CMK (cell line): Measurements from ENCODE around the gene USP2.

Experiments
- DNase-seq: peaks from one replicate; pipeline ENCODE4 v3.0.0-alpha.2; 2010; ENCODE audit warnings: low read depth

Gene USP2

DNA sequence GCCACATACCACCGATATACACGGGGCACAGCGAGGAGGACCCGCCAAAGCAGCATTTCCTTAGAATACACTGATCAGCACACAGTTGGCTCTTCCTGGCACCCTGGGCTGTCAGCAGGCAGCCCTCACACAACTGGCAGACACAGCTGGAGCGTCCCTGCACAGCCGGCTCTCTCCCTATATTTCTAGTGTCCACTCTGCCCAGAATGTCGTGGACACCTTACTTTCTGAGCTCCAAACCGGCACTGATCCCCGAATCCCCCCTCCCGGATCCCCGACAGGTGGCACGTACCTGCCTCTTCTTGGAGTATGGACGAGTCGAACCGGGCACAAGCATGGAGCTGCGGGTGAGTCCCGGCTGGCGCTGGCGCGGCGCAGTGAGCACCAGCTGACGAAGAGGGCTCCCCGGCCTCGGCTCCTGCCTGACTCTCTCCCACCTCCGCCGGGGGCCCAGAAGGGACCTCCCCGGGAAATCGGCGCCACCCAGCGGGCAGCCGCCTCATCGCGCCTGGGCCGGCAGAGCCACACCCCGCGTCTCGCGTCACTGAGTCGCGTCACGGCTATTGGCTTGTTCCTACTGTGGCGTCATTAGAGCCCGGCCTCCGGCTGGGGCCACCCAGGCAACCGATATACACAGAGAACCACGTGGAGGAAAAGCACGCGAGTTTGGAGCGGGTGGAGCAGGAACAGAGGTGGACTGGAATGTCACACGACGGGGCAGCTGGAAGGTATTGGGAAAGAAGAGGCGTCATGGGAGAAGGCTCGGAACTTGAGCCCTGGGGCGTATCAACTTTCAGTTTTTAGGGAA is at the start of gene USP2:
Gene USP2, minus strand, starts transcription at position 510 of the 808 bp plus-strand sequence. CDS start 8,210 bp downstream, outside the sequence.
- peak; percentile 77 for DNase-seq

DNA sequence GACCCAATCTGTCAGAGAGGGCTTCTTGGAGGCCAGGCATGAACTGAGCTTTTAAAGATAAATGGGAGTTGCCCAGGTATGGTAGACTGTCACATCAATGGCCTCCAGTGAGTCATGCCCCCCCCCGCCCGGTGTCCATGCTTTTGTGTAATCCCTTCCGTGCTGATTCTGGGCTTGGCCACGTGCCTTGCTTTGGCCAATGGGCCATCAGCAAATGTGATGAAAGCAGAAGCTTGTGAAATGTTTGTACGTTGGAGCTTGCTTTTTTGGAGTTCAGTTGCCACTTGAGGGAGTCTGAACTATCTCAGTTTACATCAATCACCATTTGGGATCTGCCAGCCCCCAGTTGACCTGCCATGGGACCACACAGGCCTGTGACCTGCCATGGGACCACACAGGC is 45.8 kb upstream of the USP2 start:
- DNase-seq, result no peak

- no peak for DNase-seq
Observed at GRCh38 chr11:119426142-119426541, 44.7 kb upstream of the USP2 start.

GRCh38 chr11:119424775-119425174 is 43.3 kb upstream of the USP2 start:
- no peak for DNase-seq

DNA sequence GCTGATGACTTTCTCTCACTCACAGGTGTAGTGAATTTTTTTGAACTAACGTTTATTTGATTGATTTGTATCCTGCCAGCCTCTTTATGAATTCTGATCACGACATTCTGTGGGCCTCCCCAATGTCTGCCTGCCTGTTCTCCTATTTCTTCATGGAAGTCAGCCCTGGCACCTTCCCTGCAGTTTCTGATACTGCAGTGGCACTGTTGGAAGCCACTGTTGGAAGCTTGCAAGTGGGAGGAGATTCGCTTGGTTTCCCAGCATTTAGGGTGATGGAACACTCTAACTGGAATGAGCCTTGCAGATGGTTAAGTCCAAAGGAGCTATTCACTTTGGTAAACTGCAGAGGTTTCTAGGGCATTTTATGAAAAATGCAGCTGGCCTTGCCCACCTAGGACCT is 42.8 kb upstream of the USP2 start:
- DNase-seq, result no peak

- DNase-seq, result no peak
Observed at GRCh38 chr11:119423509-119424254, 42.2 kb upstream of the USP2 start.

DNA sequence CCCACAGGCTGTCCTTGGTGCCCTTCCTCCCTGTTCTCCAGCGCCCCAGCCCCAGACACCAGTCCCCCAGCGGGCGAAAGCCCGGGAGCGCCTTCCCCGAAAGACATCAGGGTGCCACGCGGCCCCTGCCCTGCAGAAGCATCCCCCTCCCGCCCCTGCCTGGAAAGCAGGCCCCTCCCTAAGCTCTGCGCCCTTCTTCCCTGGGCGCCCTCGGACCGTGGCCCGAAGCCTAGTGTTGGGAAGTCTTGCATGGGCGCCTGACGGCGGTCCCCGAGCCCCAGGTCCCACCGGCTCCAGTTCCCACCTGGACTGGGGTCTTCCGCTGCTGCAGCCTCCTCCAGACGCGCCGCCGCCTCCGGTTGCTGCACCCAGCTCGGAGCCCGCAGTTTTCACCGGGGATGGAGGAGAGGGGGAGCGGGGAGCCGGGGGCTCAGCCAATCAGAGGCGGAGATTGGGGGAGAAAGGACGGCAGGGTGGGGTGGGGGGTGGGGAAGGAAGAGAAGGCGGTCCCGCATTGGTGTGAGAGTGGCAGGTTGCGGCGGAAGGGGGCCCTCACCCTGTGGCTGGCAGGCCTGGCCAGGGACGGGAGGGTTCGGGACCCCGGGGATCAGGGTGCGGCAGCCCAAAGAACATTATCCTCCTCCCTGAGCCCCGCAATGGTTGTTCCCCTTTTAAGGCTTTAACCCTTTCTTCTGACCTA is 41.5 kb upstream of the USP2 start, which contains the start of gene THY1:
Gene THY1, minus strand, starts transcription at position 364 of the 700 bp plus-strand sequence. CDS start 2,267 bp downstream, outside the sequence.
- DNase-seq, result no peak

DNA sequence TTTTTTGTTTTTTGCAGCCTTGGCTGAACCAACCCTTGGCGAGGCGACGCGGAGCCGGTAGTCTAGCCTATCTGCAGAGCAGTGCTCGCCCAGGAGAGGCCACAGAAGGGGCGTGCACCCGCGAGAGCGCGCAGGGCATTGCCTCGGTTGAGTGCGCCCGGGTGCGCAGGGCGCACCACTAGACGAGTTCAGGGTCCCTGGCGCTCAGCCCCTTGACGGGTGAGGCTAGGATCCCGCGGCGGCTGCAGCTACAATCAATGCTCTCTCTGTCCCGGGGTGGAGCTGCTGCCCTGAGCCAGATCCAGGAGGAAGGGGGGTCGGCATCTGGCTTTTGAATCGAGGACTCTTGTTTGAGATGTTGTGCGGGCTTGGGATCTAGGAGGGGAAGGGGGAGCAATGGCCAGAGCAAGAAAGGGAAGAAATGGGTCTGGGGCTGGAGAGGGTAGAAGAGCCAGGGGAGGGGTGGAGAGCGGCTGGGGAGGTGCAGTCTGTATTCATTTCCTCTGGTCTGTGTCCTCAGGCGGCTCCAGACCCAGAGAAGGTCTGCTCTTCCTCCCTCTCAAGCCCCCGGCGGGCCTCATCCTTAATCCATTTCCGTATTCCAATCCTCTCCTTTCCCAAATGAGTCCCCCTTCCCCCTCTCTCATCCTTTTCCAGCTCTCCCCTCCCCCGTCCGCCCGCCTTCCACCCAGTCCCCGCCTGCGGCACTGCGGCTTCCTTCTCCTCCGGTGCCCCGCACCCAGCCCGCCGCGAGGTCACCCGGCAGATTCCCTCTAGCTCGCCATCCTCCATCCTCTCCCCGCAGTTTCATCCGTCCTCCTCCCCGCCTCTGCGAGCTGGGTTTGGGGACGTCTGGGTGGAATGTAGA is 40.7 kb upstream of the USP2 start:
- no peak for DNase-seq

DNA sequence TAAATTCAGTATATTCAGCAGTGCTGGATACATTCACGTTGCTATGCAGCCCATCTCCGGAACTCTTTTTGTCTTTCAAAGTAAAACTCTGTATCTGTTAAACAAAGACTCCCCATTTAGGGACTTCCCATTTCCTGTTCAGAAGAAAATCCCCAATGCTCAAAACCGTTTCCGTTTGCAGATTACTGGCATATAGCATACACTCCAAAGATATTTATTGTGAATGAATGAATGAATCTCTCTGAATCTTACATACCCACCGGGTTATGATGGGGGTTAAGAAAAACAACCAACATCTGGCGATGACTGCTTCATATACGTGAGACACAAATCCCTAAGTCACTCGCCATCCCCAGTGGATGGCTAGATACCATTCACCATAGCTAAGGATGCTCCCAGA is 39.9 kb upstream of the USP2 start:
- no peak for DNase-seq

- DNase-seq, result no peak
Observed at GRCh38 chr11:119420631-119421030, 39.1 kb upstream of the USP2 start.

GRCh38 chr11:119419834-119420492 is 38.5 kb upstream of the USP2 start:
- no peak for DNase-seq

GRCh38 chr11:119419246-119419645 is 37.8 kb upstream of the USP2 start:
- no peak for DNase-seq

DNA sequence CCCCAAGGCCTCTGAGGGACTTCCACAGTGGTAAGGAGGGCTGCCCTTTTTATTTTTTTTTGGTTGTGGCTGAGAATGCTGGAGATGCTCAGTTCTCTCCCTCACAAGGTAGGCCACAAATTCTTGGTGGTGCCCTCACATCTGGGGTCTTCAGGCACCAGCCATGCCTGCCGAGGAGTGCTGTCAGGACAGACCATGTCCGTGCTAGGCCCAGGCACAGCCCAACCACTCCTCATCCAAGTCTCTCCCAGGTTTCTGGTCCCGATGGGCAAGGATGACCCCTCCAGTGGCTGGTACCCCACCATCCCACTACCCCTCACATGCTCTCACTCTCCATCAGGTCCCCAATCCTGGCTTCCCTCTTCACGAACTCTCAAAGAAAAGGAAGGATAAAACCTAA is 37.3 kb upstream of the USP2 start:
- DNase-seq, result no peak

GRCh38 chr11:119417726-119418540 is 36.4 kb upstream of the USP2 start:
- no peak for DNase-seq

DNA sequence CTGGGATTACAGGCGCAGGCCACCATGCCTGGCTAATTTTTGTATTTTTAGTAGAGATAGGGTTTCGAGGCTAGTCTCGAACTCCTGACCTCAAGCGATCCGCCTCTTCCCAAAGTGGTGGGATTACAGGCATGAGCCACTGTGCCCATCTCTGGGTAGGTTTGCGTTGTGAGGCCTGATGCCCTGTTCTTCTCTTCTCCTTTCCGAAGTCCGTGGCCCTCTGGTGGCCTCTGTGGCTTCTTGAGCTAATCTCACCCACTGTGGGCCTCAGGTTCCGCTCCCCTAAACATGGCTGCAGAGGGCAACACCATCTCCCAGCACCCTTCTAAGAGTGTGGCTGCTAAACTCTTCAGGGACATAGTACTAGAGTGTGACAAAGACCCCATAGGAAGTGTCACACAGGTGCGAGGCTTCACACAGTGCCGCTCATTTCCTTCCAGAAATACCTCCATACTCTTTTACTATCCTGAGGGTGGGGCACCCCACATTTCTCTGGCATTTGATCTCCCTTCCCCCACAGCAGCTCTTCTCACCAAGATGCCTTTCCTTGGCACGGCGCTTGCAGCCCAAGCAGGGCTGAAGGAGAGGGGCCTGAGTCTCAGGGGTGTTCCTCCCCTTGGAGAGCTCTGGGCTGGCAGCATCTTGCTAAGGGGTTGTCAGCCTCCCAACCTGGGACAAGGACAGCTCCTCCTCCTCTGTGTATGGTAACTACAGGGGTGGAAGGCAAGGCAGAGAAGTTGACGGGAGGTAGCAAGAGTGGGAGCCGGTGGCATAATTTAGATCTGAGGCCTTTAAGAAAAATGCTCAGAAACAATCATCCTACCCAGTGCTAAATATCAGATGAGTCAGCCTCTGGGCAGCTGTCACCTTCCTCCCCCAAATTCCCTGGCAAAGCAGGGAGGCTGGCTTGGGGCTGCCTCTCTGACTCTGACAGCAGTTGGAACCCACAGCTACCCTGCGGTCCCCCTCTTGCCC is 35.4 kb upstream of the USP2 start:
- no peak for DNase-seq

DNA sequence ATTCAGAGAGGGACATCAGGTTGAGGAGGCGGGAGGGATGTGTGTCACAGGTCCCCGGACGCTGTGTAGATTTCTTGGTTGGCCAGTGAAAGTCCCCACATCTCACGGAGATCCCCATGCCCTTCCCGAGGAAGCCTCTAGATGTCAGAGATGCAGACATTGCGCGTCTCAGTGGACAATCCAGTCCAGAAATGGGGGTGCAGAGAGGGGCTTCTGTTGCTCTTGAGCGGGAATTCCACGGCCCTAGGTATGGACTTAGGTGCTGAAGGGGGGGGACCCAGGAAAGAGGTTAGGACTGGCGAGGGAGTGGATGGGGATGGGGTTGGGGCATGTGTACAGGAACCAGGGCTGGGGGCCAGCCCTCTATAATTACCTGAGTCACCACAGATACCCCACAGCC is 34.5 kb upstream of the USP2 start:
- no peak for DNase-seq

- DNase-seq, result no peak
Observed at GRCh38 chr11:119415517-119415916, 34.0 kb upstream of the USP2 start.

- no peak for DNase-seq
Observed at GRCh38 chr11:119414734-119415133, 33.2 kb upstream of the USP2 start.

DNA sequence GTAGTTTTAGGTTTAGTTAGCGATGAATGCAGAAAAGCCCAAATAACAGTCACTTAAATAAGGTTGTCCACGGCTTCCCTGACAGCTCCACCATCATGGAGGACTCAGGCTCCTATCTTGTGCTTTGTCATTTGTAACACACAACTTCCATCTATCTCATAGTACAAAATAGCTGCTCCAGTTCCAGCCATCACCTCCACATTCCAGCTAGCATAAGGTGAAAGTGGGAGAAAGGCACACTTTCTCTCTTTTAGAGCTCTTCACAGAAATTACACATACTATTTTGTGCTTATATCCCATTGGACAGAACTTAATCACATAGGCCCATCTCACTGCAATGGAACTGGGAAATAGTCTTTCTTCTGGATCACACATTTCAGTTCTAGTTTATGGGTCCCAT is 32.8 kb upstream of the USP2 start:
- DNase-seq, result no peak
